HUES6 (cell line): ENCODE data around the gene HOXD10.

Experiments used
- H3K27ac ChIP-seq: 2 replicates; pipeline ENCODE4 v1.7.0; 2013; ENCODE audit warnings: low read depth, mild to moderate bottlenecking, low read length, inconsistent platforms
- H3K27me3 ChIP-seq: 2 replicates; pipeline ENCODE4 v1.6.1; 2013; ENCODE audit warnings: low read length; ENCODE audit not compliant: control insufficient read depth, insufficient read depth
- H3K36me3 ChIP-seq: 2 replicates; pipeline ENCODE4 v1.6.1; 2013; ENCODE audit warnings: low read length; ENCODE audit not compliant: control insufficient read depth, insufficient read depth
- H3K4me1 ChIP-seq: 2 replicates; pipeline ENCODE4 v1.6.1; 2013; ENCODE audit warnings: low read length; ENCODE audit not compliant: control insufficient read depth, insufficient read depth
- H3K4me3 ChIP-seq: 2 replicates; pipeline ENCODE4 v1.5.1; 2013; ENCODE audit warnings: low read depth, low read length
- H3K9ac ChIP-seq: one replicate; pipeline ENCODE4 v1.6.1; 2013; ENCODE audit warnings: mild to moderate bottlenecking, low read length
- H3K9me3 ChIP-seq: 2 replicates; pipeline ENCODE4 v1.6.1; 2013; ENCODE audit warnings: low read depth, low read length; ENCODE audit not compliant: control insufficient read depth, insufficient read depth

The HOXD10 gene

GRCh38 chr2:176098366-176099158 is 18.0 kb upstream of the HOXD10 start:
- Histone ChIP-seq H3K27ac (no peak overlapping the region), H3K4me1 (peaks cover 39% of the 10 kb centered on the region), H3K27me3 (peaks cover 100% of the 10 kb centered on the region), H3K36me3 (no peaks in the 10 kb centered on the region), H3K9ac (peak overlapping the region; percentile 10), H3K9me3 (no peaks in the 10 kb centered on the region), H3K4me3 (peak overlapping the region; percentile 48)

DNA sequence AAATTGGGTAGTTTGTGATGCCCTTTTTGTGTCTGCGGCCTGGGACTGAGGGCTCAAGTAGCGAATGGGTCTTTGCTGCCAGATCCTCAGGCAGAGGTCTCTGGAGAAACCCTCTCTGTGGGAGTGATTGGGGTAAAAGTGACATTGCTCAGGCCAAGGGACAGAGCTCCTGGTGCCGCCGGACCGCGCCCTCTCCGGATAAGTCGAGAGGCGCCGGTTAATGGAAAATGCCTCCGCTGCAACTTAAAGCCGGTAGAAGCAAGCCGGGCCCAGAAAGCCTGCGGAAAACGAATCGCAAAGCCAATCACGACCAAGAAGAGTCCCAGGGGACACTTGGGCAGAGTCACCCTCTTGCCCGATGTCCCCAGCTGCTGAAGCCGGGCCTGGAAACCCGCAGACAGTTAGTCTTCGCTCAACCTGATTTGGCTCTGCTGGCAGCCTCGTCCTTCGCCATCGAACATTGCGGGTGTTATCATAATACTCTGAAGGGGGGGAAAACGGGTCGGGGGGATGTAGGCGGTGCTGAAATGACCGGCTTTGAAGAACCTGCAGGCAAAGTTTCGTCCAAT is 17.3 kb upstream of the HOXD10 start:
- H3K27ac ChIP-seq = no peak overlapping the region
- peak overlapping the region; percentile 48 for H3K4me3 ChIP-seq
- H3K27me3 ChIP-seq = peaks cover 100% of the 10 kb centered on the region
- H3K4me1 ChIP-seq = peaks cover 43% of the 10 kb centered on the region
- no peaks in the 10 kb centered on the region for H3K36me3 ChIP-seq
- H3K9me3 ChIP-seq = no peaks in the 10 kb centered on the region
- H3K9ac ChIP-seq = peak overlapping the region; percentile 10

DNA sequence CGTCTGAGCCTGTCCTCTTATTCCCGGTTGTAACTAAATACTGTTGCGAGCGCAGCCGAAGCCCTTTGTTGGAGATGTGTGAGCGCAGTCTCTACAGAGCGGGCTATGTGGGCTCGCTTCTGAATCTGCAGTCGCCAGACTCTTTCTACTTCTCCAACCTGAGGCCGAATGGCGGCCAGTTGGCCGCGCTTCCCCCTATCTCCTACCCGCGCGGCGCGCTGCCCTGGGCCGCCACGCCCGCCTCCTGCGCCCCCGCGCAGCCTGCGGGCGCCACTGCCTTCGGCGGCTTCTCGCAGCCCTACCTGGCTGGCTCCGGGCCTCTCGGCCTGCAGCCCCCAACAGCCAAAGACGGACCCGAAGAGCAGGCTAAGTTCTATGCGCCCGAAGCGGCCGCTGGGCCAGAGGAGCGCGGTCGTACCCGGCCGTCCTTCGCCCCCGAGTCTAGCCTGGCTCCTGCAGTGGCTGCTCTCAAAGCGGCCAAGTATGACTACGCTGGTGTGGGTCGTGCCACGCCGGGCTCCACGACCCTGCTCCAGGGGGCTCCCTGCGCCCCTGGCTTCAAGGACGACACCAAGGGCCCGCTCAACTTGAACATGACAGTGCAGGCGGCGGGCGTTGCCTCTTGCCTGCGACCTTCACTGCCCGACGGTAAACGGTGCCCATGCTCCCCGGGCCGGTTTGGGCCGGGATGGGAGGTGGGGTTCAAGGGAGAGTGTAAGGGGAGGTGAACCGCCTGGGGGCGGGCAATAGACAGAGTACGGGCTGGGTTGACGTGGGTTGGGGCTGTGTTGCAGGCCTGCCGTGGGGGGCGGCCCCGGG is 16.6 kb upstream of the HOXD10 start, which contains the start of gene HOXD12:
Gene HOXD12 (plus strand): TSS at position 68 of the 819 bp plus-strand sequence. CDS start 7 bp downstream, at position 75.
- Histone ChIP-seq H3K4me3 (peak within 1 kb of the TSS; percentile 48), H3K9me3 (no peaks in the 10 kb centered on the region), H3K27ac (no peak within 1 kb of the TSS), H3K27me3 (peaks cover 100% of the 10 kb centered on the region), H3K4me1 (peaks cover 50% of the 10 kb centered on the region), H3K36me3 (no peaks in the 10 kb centered on the region), H3K9ac (peak within 1 kb of the TSS; percentile 10)

GRCh38 chr2:176100547-176101140 is 15.9 kb upstream of the HOXD10 start:
- Histone ChIP-seq H3K36me3 (no peaks in the 10 kb centered on the region), H3K9me3 (no peaks in the 10 kb centered on the region), H3K4me1 (peaks cover 54% of the 10 kb centered on the region), H3K27me3 (peaks cover 100% of the 10 kb centered on the region), H3K4me3 (peak overlapping the region; percentile 48; the same call in 1 of the 2 replicates), H3K27ac (no peak overlapping the region), H3K9ac (no peak overlapping the region)

DNA sequence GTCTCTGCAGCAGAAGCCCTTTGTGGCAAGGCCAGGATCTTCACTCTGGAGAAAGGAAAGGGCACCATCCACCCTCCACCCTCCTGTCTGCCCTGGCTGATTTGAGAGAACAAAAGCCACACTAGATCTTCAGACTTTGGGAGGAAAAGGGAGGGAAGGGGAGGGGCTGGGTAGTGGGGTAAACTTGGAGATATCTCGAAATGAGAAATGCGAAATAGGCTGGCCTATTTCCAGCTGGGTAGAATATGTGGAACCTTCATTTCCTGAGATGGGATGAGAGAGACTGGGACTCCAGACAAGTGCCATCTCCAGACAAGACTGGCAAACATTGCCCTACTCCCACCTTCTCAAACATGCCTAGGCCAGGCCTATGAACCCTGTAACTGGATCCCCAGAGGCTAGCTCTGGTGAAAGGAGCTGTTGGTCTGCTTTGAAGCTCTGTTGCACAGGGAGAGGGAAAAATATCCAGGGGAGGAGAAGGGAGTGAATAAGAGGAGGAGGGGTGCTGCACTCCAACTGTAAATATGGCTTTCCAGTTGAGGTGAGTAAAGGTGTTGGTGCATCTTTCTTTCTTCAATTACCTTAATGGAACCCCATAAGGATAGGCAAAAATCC is 15.3 kb upstream of the HOXD10 start:
- Histone ChIP-seq H3K4me3 (no peak overlapping the region), H3K27me3 (peaks cover 100% of the 10 kb centered on the region), H3K36me3 (no peaks in the 10 kb centered on the region), H3K9ac (no peak overlapping the region), H3K4me1 (peaks cover 59% of the 10 kb centered on the region), H3K9me3 (no peaks in the 10 kb centered on the region), H3K27ac (no peak overlapping the region)

- no peak overlapping the region for H3K4me3 ChIP-seq
- peaks cover 100% of the 10 kb centered on the region for H3K27me3 ChIP-seq
- H3K9ac ChIP-seq = no peak overlapping the region
- H3K9me3 ChIP-seq = no peaks in the 10 kb centered on the region
- H3K27ac ChIP-seq = no peak overlapping the region
- peaks cover 53% of the 10 kb centered on the region for H3K4me1 ChIP-seq
- no peaks in the 10 kb centered on the region for H3K36me3 ChIP-seq
These were observed 14.7 kb upstream of the HOXD10 start for GRCh38 chr2:176101842-176102241.

- Histone ChIP-seq H3K27ac (no peak overlapping the region), H3K9ac (no peak overlapping the region), H3K4me3 (no peak overlapping the region), H3K27me3 (peaks cover 100% of the 10 kb centered on the region), H3K36me3 (no peaks in the 10 kb centered on the region), H3K4me1 (peaks cover 57% of the 10 kb centered on the region), H3K9me3 (no peaks in the 10 kb centered on the region)
These were observed 14.2 kb upstream of the HOXD10 start for GRCh38 chr2:176102309-176102866.

- Histone ChIP-seq H3K27ac (no peak overlapping the region), H3K4me3 (no peak overlapping the region), H3K27me3 (peaks cover 99% of the 10 kb centered on the region), H3K9me3 (no peaks in the 10 kb centered on the region), H3K36me3 (no peaks in the 10 kb centered on the region), H3K9ac (no peak overlapping the region), H3K4me1 (peaks cover 52% of the 10 kb centered on the region)
These were observed 13.4 kb upstream of the HOXD10 start for GRCh38 chr2:176103194-176103593.

- Histone ChIP-seq H3K36me3 (no peaks in the 10 kb centered on the region), H3K4me1 (peaks cover 51% of the 10 kb centered on the region), H3K9ac (no peak overlapping the region), H3K27ac (no peak overlapping the region), H3K4me3 (peak overlapping the region; percentile 52), H3K27me3 (peaks cover 99% of the 10 kb centered on the region), H3K9me3 (no peaks in the 10 kb centered on the region)
These were observed 12.7 kb upstream of the HOXD10 start for GRCh38 chr2:176103742-176104315.
